GM18502 (cell line): ENCODE measurements around the gene VAC14.

Source experiments
- ATAC-seq: cut with Tn5 transposase; IDR thresholded peaks from one replicate; pipeline ENCODE4 v1.9.1; 2021; ENCODE audit warnings: mild to moderate bottlenecking; ENCODE audit not compliant: unreplicated experiment, poor library complexity

VAC14 gene

DNA sequence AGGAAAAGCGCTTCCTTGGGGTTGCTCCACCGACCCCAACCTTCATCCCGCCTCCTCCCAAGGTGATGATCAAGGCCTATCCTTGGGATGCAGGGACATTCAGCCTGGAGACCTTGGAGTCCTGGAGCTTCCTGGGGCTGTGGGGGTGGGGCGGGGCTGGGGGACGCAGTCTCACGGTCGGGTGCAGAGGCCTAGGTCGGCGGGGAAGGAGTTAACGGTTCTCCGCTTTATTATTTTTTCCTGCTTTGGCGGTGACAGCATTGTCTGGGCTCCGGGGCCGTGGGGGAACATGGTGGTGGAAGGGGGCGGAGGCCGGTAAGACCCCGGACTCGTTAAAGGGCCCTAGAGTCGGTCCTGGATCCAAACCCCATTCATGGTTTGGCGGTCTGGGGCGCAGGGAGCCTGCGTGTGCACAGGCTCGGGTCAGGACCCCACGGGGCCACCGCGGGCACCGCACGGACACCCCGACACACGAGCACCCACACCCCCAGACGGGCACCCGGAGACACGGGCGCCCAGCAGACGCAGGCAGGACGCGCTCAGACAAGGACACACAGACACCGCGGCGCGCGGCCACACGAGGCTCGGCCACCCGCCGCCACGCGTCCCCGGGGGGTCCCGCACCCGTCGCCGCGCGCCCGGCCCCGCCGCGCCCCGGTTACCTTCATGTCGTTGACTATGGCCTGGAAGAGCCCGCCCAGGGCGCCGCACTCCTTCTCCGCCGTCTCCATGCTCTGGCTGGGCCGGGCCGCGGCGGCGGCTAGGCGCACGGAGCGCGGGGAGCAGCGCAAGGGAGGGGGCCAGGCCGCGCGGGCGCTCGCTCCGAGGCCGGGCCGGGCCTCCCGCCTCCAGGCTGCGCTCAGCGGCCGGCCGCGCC, 115.7 kb downstream of the VAC14 start:
- ATAC-seq: no peak

DNA sequence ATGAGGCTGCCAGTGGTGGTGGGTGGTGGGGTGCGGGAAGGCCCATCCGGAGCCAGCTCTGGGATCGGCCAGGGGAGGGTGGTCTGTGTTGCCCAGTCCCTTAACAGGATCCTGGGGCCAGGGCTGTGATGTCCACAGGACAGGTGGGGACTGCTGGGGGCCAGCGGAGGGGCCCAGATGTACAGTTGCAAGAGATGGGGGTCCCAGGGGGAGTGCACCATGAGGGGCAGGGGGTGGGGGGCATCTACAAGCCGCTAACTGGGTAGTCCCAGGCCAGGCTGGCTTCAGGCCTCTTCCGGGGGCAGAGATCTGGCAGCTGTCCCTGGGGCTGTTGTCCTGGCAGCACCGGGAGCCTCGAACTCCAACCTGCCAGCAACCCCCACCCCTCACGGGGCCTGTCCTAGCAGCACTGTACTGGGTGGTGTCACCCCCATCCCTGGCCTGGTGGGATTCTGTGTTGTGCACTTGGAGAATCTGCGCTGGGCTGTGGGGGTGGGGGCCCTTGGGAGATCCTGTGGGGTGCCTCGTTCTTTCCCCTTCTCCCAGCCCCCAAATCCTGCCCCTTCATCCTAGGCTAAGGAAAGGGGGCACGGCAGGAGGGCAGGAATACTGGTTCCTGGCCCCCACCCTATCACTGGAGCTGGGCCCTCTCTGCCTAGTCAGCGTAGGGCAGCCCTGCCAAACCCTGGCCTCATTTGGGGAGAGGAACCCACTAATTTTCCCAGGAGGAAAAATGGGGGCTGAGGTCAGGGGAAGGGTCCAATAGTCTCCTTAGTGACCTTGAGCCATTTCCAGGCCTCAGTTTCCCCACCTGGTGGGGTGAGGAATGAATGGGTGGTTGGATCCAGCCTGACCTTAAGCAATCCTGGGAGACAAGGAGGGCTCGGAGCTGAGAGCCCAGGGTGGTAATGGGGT, 116.6 kb downstream of the VAC14 start:
- no peak for ATAC-seq

DNA sequence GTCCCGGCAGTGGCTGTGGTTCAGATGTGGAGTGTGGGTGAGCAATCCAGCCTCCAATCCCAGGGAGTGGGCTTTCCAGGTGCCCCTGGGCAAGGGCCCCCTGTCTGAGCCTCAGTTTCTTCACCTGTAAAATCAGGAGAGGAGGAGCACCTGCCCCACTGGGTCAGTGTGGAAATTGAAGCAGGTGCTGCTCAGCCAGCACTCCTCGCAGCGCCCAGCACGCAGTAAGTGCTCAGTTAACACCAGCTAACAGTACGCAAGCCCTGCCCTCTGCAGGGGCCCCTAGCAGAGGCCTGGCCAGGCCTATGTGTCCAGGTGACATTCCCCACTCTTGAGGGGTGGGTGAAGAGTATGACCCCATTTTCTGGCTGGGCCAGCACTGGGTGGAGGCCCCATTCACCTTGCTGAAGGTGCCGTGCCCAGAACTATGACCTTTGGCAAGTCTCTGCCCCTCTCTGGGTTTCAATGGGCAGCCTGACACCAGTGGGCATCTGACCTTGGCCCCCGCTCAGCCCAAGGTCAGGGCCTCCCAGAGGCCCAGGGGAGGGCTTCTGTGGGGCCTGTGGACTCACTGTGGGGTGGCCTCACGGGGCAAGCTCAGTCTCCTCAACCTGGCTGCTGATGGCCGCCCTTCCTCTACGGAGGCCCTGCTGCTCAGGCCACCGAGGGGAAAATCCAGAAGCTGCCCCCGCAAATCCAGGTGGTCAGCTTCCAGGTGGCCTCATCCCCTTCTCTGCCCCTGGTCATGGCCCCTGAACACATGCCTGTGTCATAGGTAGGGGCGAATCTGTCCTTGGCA, 117.6 kb downstream of the VAC14 start:
- ATAC-seq: no peak

DNA sequence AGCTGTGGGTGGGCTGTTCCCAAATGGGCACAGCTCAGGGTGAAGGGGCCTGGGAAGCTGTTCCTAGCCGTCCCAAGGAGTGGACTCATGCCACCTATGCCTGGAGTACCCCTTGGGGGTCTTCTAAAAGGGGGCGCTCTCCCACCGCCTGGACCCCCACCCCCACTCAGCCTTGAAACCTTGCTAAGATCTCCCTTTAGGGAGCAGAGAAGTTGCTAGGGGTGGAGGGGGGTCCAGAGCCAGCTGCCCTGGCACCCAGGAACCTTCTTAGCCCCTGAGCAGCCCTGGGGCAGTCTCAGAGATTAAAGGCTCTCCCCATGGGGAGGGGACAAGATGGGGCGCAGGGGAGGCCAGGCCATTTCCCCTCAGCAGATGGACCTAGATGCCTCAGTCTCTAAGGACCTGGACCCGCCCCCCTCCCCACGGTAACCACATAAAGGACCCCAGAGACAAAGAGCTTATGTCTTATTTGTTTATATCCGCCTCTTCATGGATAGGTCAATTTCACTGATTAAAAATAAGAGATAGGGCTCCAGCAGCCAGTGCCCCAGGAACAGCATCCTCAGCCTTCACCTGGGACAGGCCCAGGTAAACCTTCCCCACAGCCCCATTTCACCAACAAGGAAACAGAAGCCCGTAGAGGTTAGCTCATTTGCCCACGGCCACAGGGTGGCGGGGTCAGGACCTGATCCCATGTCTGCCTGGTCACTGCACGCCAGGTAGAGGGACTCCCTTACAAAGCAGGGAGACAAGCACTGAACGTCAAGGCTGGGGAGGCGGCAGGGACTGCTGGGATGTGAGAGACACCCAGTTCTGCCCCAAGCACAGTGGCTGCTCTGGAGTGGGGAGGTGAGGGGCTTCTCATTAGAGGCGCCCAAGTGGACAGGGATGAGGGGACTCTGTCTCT, 118.5 kb downstream of the VAC14 start:
- no peak for ATAC-seq

DNA sequence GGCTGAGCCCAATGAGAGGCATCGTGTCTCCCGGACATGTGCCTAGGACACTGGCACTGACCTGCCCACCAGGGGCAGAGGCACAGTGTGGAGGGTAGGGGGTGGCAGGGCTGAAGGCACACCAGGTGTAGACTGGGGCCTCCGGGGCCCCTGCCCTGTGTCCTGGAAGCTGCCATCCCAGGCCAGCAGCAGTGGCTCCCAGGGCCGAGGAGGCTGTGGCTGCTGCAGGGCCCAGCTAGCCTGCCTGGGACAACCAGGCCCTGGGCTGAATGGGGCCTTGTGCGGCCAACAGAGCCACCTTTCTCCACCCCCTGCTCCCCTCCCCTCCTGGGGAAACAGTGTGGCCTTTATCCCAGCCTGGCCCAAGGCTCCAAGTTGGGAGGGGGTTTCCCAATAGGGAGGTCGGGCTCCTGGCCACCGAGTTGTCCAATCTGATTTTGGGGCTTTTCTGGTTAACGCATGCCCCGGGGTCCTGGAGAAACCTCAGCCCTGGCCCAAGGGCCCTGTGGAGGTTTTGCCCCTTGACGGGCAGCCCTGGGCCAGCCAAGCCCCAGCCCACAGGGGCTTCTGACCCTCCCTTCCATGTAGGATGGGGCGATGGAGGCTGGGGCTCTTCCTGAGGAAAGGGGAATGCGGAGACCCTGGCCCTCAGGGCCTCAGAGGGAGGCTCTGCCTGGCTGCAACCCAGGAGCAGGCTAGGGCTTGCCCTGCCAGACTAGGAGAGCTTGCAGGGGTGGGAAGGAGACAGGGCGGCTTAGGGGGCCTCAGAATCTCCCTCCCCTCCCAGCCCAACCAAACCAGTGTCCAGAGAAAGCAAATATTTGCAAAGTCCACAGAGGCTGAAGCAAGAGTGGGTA, 119.3 kb downstream of the VAC14 start:
- no peak for ATAC-seq

DNA sequence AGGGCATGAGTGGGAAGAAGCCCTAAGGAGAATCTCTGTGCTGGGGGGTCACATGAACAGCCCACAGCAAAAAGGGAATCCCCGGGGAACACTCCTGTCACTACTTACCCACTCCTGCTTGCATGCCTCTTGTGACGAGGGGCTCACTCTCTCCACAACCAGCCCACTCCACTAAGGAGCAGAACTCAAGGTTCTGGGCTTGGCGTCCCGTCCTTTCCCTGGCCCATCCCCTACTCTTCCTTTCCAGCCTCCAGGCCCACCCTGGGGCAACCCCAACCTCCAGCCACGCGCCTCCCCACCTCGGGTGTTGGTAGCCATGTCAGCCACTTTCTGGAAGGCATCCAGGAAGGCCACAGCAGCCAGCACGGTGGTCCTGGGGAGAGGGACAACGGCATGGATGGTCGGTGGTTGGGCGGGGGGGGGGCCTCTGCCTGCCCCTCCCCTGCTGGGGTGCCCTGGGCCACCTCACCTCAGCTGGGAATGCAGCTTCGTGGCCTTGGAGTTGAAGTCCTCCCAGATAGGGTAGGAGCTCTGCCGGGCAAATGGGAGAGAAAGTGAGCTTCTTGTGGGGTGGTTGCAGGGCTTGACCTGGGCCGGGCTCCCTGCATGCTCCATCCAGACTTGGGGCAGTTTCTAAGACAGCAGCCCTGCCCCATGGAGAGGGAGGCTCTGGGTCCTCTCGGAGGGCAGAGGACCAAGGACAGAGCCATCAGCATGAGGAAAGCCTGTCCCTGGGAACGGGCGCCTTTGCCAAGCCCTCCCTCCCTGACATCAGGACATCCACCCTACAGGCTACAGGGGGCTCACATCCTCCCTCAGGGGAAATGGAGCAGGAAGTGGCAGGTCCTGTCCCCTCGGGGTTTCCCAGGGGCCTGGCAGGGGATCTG, 120.2 kb downstream of the VAC14 start:
- ATAC-seq: no peak

DNA sequence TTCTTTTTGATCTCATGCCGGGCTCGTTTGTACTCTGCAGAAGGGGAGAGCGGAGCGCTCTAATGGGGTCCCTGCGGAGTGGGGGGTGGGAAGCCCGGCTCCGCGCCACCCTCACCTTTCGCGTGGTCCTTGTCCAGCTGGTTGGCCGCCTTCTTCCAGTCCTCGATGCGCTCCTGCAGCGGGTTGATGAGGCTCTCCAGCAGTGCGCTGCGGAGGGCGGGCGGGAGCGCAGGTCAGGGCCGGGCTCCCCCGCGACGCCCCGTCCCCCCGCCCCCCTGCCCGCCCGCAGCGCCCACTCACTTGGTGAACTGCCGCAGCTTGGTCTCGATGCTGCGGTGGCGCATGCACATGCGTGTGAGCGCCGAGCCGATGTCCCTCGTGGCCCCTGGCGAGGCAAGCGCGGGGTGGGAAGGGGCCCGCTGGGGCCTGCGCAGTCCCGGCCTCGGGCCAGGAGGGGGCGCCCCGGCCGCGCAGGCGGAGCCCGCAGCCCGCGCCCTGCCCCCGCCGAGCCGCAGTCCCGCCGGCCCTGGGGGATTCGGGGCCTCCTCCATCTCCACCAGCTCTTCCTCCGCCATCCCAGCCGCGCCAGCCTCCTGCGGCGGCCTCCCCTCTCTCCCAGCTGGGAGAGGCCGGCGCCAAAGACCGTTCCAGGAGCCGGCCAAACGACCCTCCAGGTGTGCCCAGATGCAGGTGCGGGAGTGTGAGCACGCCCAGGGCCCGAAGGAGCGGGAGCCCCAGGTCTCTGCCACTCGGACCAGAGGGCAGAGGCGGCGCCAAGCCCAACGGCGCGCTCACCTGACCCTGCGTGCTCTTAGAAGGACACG, 121.1 kb downstream of the VAC14 start:
- no peak for ATAC-seq

DNA sequence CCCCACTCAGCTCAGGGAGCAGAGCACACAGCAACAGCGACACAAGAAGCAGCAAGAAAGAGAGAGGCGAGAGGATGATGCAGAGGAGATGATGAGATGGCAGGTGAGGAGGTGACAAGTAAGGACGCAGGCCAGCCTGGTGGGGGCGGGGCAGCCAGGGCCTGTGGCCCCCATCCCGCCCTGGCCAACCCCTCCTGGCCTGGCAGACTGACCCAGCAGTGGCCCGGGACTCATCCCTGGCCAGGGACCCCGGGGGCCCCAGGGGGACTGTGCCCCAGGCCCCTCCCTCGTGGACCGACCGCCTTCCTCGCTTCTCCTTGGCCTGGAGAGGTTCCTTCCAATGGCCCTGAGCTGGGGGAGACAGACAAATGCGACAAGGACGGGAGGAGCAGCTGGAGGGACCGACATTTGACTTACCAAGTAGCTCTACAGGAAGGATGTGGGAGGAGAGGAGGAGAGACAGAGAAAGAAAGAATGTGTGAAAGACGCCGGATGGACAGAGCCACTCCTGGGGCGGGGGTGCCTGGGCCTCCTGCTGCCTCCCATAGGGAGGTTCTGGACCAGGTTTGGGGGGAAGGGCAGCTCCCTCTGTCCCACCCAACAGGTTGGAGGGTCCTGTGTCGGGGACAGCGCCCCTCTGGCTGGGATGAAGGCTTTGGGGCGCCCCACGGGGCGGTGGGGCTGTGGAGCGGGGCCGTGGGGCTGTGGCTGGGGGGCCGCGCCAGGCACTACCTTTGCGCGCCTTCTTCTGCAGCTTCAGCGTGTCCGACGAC, 121.9 kb downstream of the VAC14 start:
- no peak for ATAC-seq

DNA sequence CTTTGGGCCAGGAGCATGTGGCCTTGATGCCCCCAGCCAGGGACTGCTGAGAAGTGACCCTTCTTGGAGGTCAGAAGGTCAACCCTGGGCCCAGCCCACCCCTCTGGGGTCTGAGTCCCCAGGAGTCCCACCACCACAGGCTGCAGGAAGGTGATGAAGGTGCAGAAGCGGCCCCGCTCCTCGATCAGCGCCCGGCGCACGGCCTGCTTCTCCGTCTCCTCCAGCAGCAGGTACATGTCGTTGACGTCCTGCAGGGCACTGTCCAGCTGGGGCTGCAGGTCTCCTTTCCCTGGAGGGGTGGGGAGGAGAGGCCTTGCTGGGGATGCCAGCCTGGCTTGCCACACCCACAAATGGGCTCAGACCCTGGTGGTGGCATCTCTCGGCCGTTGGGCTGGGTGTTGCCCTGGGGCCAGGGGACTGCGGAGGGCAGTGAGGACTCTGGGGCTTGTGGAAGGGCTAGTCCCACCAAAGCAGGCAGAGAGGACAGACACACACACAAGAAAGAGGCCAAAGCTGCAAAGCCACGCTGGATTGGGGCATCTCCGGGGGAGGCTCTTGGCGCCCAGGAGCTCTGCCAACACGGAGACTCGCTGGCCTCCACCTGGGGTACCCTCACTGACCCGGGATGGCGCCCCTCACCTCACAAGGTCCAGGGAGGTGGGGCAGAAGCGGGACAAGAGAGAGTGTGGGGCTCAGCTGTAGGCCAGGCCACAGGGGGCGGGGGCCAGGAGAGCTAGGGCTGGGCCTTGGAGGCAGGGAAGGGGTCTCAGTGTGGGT, 122.6 kb downstream of the VAC14 start:
- no peak for ATAC-seq

DNA sequence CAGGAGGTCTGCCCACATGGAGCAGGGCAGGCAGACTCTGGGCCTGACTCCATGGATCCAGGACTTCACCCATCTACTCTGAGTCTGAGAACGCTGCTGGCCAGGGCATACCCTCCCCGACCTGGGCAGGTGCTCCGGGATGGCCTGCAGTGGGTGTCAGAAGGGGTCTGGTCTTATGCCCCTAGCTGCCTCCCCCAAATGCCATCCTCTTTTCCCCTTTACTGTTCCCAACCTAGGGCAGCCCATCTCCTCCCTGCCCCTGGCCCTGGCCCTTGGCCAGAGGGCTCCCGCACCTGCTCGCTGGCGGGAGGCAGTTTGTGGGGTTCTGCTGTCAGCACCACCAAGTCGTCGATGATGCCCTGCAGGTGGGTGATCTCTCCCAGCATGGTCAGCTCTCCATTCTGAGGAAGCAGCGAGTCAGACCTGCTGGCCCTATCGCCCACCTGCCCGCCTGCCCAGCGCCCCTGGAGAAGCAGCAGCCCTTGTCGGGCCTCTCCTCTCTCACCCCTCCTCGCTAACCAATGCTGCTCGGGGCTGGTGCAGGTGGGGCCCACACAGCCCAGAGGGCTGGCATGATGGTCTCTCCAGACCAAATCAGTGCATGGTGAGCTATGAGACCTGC, 123.3 kb downstream of the VAC14 start:
- ATAC-seq: no peak

DNA sequence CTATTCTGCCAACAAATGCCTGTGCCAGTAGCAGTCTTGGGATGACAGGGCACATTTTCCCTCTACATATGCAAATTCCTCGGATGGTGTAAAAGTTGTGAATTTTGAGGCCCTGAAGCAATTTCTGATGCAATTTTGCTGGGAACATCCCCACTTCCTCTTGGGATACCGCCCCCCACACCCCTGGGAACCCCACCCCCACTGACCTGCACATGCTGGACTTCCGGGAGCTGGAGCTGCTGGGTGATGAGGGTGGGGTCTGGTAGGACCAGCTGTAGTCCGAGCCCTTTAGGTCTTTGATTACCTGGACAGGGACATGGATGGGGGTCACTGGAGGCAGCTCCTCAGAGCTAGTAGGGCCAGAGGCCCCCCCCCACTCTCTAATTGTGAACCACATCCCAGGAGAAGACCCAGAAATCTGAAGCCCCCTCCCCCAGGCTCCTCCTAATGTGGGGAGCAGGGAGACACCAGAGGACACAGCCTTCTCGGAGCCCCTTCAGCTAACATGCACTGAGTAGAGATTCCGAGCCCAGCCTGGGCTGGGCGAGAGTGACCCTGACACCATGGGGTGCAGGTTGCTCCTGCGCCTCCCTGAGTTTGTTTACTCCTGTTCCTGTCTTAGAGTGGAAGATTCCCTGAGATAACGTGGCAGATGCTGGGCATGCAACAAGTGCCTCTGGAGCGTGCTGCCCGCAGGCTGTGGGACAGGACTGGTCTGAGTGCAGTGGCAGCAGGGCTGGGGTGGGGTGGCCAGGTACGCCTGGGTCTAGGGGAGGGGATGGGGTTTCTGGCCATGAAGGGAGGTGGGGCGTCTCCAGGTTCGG, 124.1 kb downstream of the VAC14 start:
- ATAC-seq: no peak

DNA sequence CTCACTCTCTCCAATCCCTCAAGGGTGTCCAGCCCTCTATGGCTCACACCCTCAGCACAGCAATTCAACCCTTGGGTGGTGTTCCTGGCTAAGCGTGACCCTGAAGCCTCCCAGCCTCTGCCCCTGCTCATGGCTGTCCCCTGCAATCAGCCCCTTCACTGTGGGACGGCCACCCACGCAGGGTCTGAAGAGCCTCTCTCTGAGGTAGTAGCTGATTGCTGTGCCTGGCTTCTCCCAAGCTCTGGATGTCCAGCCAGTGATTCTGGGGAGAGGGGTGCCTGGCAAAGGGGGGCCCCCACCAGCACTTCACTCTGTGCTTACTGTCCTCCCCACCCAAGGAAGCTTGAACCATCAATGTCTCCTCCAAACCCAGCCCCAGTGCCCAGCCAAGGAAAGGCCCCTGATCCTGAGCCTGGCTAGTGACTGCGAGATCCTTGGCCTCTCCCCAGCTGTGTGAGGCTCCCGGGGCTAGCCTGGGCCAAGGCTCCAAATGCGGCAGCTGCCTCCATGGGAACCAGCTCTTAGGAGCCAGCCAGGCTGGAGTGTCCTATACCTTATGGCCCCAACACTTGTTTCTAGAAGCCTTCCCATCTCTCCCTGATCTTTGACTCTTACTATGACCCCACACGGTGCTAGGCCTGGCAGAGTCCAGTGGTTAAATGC, 125.0 kb downstream of the VAC14 start:
- no peak for ATAC-seq

DNA sequence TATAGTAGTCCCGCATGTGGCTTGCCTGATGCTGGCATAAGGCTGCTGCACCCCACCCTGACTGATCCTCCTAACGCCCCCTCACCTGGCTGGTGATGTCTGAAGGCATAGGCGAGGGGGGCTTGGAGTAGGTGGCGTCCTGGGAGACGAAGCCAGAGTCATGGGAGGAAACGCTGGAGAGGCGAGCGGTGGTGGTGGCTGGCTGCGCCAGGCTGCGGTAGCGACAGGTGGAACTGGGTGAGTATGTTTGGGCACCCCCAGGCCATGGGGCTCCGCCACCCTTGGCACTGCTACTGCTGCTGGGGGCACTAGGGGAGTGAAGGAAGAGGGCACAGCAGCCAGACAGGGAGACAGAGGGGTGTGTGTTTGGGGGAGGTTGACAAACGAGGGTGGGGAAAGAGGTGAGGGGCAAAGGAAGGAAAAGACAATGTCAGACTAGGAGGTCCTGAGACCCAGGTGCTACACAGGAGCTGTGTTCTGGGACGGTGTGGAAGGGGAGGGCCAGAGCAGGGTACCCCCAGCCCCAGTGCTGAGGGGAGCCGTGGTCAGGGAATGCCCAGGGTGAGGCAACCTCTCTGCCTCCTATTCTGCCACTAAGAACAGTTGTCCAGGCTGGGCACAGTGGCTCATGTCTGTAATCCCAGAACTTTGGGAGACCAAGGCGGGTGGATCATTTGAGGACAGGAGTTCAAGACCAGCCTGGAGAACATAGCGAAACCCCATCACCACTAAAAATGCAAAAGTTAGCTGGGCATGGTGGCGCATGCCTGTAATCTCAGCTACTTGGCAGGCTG, 126.5 kb downstream of the VAC14 start:
- no peak for ATAC-seq
